Adipocyte (in vitro differentiated cells): ENCODE results near the gene AUTS2.

Experiments used
- DNase-seq: peaks from one replicate; pipeline ENCODE4 v3.0.0-alpha.2; 2015; ENCODE audit warnings: low read depth
- H3K27me3 ChIP-seq: replicated peaks from 2 replicates; pipeline ENCODE4 v1.7.0; 2013; ENCODE audit warnings: mild to moderate bottlenecking, low read length, moderate library complexity; ENCODE audit not compliant: control insufficient read depth, insufficient read depth
- H3K36me3 ChIP-seq: 2 replicates; pipeline ENCODE4 v1.7.0; 2013; ENCODE audit warnings: low read length, mild to moderate bottlenecking, moderate library complexity; ENCODE audit not compliant: control insufficient read depth, insufficient read depth, severe bottlenecking
- H3K4me1 ChIP-seq: 2 replicates; pipeline ENCODE4 v1.7.0; 2013; ENCODE audit warnings: mild to moderate bottlenecking, low read length, moderate library complexity; ENCODE audit not compliant: control insufficient read depth, insufficient read depth
- H3K4me3 ChIP-seq: 2 replicates; pipeline ENCODE4 v1.7.0; 2013; ENCODE audit warnings: mild to moderate bottlenecking, low read length, moderate library complexity
- H3K9ac ChIP-seq: 2 replicates; pipeline ENCODE4 v1.7.0; 2013; ENCODE audit warnings: mild to moderate bottlenecking, low read length, moderate library complexity
- H3K9me3 ChIP-seq: 2 replicates; pipeline ENCODE4 v1.7.0; 2013; ENCODE audit warnings: mild to moderate bottlenecking, low read length, moderate library complexity; ENCODE audit not compliant: control insufficient read depth

Gene AUTS2

DNA sequence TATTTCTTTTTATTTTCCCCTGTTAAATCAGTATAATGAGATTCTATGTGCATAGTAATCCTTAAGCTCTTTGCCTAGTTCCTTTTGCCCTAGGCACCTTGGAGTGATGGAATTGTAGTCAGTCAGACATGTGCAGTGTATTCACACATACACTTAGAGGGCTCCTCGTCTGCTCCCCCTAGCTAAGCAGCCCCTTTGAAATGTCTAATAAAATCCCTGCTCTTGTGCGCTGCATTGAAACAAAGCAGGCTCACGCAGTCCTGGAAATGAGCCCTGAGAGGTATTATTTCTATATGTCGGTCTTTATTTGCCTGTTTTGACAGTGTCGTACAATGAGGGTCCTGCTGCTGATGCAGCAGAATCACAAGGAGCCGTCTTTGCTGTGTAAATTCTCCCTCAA is 258.7 kb downstream of the AUTS2 start:
- H3K4me3 ChIP-seq: no peak overlapping the region
- DNase-seq: no peak
- no peaks in the 10 kb centered on the region for H3K36me3 ChIP-seq
- no peaks in the 10 kb centered on the region for H3K27me3 ChIP-seq
- no peaks in the 10 kb centered on the region for H3K9me3 ChIP-seq
- H3K9ac ChIP-seq: no peak overlapping the region
- no peaks in the 10 kb centered on the region for H3K4me1 ChIP-seq

DNA sequence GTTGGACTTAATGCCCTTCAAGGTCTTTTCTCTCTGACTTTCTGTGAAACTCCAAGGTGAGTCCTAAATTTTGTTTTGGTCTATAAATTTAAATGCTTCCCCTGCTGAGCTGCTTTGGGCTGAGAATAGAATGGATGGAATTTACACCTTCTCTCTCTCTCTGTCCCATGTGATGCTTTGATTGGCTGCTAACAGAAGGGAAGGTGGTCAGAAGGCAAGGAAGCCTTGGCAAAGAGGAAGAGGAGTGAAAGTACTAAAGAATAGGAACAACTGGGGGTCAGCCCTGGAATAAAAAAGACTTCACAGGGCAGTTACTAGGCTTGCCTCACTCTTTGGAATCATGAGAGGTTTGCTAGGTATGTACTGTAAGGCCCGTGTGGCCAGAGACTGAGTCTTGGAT is 260.2 kb downstream of the AUTS2 start:
- no peak overlapping the region for H3K4me3 ChIP-seq
- H3K9ac ChIP-seq: no peak overlapping the region
- no peaks in the 10 kb centered on the region for H3K4me1 ChIP-seq
- DNase-seq: no peak
- H3K9me3 ChIP-seq: no peaks in the 10 kb centered on the region
- H3K36me3 ChIP-seq: no peaks in the 10 kb centered on the region
- no peaks in the 10 kb centered on the region for H3K27me3 ChIP-seq

DNA sequence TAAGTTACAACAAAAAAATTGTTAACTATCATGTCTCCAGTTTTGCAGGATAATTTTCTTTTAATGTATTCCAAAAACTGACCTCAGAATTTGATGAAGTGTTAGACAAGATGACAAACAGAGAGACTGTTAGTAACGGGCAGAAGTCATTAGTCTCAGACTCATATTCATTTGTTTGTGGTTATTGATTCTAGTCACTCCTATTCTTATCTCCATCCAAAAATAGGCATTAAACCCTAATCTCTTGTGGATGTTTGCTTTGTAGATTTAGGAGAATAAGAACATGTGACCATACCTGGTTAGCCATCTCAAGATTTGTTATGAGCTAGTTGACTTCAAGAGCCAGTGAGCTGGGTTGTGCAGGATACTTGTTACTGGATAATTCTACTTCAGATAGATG is 261.1 kb downstream of the AUTS2 start:
- no peak for DNase-seq
- no peaks in the 10 kb centered on the region for H3K9me3 ChIP-seq
- no peaks in the 10 kb centered on the region for H3K36me3 ChIP-seq
- H3K9ac ChIP-seq: no peak overlapping the region
- no peak overlapping the region for H3K4me3 ChIP-seq
- no peaks in the 10 kb centered on the region for H3K27me3 ChIP-seq
- no peaks in the 10 kb centered on the region for H3K4me1 ChIP-seq

DNA sequence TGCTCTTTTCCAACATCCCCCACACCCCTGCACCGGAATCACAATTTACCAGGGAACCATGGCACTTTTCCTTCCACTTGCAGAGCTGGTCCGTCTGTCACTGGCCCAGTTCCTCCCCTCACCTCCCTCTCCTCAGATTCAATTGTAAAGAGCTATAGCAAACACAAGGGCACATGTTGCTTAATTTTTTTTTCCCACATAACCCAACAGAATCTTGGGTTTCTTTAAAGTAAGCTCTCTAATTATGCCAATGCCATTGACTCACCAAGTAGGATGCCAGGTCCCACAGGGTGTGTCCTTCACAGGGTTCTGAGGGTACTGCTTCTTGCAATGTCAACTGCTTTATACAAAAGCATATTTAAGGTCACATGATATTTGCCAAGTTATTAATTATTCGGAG is 262.2 kb downstream of the AUTS2 start:
- no peak for DNase-seq
- Histone ChIP-seq H3K27me3 (no peaks in the 10 kb centered on the region), H3K4me1 (no peaks in the 10 kb centered on the region), H3K9me3 (no peaks in the 10 kb centered on the region), H3K4me3 (no peak overlapping the region), H3K36me3 (no peaks in the 10 kb centered on the region), H3K9ac (no peak overlapping the region)

DNA sequence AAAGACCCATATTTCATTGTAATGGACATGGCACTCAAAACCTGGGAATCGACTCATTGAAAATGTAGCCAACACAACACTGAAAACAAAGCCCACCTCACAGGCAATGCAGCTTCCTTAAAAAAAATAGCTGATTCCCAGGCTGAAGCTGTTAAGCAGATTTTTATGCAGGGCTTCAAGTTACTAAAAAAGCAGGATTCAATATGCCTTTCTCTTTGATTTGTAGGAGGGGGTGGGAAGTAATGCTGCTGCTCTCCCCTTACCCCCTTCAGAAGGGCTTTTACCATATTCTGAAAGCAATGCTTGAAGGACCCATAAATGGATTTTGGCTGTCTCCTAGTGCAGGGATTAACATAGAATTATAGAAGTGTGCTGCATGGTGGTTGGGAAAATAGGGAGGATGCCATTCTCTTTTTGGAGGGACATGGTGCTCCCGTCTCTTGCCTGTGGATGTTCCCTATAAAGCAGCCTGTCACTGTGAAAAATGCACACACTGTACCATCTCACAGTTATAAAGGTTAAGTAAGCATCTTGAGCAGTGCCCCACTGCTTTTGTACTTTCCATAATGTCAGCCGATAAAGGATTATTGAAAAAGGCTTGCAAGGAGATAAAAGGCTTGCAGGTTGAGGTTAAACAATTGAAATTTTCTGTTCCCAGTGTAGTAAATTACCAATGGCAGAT is 262.8 kb downstream of the AUTS2 start:
- Histone ChIP-seq H3K27me3 (no peaks in the 10 kb centered on the region), H3K36me3 (no peaks in the 10 kb centered on the region), H3K4me1 (no peaks in the 10 kb centered on the region), H3K9me3 (no peaks in the 10 kb centered on the region), H3K9ac (no peak overlapping the region), H3K4me3 (no peak overlapping the region)
- DNase-seq: no peak

DNA sequence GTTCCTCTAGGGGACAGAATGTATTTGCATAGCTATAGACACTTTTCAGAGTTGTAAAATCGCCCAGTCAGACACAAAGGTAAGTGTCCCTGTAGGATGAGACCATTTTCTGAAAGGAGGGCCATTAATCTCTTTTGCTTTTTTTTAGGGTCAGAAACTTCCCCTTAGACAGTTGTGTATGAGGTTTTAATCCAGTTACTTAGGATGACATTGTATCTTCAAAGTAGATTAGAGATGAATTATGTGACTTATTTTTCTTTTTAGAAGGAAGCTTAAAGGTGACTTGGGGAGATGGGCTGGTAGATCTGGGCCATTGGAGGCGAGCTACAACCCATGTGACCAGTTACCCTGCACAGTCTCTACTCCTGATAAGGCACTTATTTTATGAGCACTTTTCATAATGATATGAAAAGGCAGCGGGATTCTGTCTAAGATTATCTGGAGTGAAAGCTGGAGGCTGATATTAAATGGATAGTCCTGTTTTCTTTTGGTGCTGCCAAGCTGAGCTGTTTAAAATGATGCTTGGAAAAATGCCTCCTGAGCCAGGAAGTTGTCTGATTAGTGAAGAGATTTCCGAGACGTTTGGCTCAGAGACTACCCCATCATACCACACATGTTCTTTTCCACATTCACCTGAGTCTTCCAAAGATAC is 264.3 kb downstream of the AUTS2 start:
- DNase-seq: no peak
- H3K9ac ChIP-seq: no peak overlapping the region
- no peaks in the 10 kb centered on the region for H3K36me3 ChIP-seq
- no peaks in the 10 kb centered on the region for H3K4me1 ChIP-seq
- H3K27me3 ChIP-seq: no peaks in the 10 kb centered on the region
- no peak overlapping the region for H3K4me3 ChIP-seq
- H3K9me3 ChIP-seq: no peaks in the 10 kb centered on the region

DNA sequence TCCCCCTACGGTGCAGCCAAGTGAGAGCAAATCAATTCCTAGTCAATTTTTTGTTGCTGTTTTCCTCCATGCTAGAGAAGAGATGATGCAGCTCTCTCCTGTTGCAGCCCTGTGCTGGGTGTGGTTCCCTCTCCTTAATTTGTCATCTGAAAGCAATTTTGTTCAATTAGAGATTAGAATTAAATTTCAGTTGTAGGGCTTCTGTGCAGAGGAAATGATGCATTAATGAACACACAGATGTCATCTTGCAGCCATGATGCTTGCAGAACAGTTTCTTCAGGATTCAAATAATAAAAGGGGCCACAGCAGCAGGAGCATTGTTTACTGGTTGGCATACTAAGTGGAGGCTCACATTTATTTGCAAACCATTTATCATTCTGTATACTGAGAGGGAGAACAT is 266.0 kb downstream of the AUTS2 start:
- H3K4me1 ChIP-seq: no peaks in the 10 kb centered on the region
- H3K36me3 ChIP-seq: no peaks in the 10 kb centered on the region
- H3K27me3 ChIP-seq: no peaks in the 10 kb centered on the region
- DNase-seq: peak; percentile 30
- no peak overlapping the region for H3K9ac ChIP-seq
- no peak overlapping the region for H3K4me3 ChIP-seq
- no peaks in the 10 kb centered on the region for H3K9me3 ChIP-seq

DNA sequence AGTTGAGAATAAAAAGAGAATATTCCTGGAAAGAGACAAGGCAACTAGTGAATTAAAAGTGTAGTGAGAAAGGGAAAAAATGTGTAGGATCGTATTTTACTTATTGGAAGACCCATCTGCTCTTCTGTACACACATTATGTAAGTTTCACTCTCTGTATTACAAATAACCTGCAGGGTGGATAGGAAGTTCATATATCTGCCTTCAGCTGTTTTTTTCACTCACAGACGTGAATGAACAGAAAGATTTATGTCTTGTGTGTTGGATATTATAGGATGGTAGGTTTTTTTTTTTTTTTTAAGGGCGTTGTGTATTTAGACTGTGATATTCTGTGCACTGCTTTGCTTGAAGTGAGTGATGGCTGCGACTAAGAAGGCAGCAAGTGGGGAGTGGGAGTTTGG is 266.5 kb downstream of the AUTS2 start:
- Histone ChIP-seq H3K27me3 (no peaks in the 10 kb centered on the region), H3K36me3 (no peaks in the 10 kb centered on the region), H3K9ac (no peak overlapping the region), H3K9me3 (no peaks in the 10 kb centered on the region), H3K4me3 (no peak overlapping the region), H3K4me1 (no peaks in the 10 kb centered on the region)
- DNase-seq: no peak

DNA sequence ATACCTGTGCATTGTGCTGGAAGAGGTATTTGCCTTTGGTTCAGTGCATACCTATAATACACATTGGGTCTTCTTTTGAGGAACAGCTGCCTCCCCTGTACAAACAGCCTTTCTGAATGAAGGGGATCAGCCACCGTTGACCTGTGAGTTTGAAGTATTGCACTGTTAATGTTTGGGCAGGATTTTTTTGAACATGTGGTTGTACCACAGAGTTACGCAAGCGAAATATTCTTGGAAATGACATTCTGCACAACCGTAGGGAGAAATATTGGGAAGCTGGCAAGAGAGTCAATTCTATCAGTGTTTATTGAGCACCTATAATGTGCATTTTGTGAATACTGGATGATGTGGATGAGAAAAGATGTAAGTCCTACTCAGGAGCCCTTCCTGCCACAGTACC is 270.6 kb downstream of the AUTS2 start:
- H3K36me3 ChIP-seq: no peaks in the 10 kb centered on the region
- no peak for DNase-seq
- H3K4me3 ChIP-seq: no peak overlapping the region
- H3K9me3 ChIP-seq: no peaks in the 10 kb centered on the region
- H3K4me1 ChIP-seq: peaks cover 25% of the 10 kb centered on the region
- H3K9ac ChIP-seq: no peak overlapping the region
- no peaks in the 10 kb centered on the region for H3K27me3 ChIP-seq

DNA sequence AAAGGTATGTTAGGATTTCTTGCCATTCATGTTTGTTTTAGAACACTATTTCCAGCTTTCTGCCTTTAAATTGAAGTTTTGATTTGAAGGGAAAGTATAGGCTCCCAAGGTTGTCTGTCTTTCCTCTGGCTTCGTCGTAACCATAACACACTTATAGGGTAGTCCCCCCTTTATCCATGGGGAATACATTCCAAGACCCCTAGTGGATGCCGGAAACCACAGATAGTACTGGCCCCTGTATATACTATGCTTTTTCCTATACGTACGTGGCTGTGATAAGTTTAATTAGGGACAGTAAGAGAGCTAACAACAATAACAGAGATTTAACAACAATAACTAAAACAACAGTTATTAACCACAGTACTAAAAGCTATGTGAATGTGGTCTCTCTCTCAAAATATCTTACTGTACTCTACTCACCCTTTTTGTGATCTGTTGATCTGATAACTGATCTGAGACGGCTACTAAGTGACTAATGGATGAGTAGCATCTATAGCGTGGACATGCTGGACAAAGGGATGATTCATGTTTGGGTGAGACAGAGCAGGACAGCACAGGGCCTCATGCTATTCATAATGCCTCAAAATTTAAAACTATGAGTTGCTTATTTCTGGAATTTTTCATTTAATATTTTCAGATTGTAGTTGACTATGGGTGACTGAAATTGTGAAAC is 273.1 kb downstream of the AUTS2 start:
- H3K4me1 ChIP-seq: peaks cover 25% of the 10 kb centered on the region
- no peaks in the 10 kb centered on the region for H3K36me3 ChIP-seq
- H3K9me3 ChIP-seq: no peaks in the 10 kb centered on the region
- DNase-seq: peak; percentile 77
- H3K4me3 ChIP-seq: no peak overlapping the region
- no peaks in the 10 kb centered on the region for H3K27me3 ChIP-seq
- no peak overlapping the region for H3K9ac ChIP-seq

DNA sequence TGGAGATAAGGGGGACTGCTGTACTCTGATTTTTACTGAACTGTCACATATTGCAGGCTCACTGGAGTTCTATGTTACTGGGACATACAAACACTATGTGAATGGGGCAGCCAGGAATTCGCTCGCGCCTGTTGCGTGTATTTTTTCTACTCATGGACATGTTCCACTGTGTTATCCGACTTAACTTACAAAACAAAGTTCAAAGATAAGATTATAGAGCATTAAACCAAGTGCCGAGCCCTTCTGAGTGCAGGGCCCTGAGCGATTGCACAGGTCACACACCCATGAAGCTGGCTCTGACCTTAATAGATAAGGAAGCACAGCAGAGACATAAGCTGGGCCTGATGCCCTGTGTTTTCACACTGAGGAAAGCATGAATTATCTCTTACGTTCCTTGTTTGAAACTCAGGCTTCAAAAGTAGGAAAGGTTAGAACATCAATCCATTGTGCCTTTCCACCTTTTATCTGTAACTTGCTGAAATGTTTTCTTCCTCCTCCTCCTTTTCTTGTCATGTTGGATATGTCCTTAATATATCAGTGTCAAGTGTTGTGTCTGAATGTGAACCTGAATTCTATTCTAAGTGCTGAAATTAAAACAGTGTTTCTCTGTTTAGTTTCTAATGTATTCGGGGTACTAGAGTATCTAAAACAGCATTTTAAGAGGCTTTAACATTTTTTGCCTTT is 273.8 kb downstream of the AUTS2 start:
- Histone ChIP-seq H3K9me3 (no peaks in the 10 kb centered on the region), H3K4me1 (peaks cover 25% of the 10 kb centered on the region), H3K4me3 (no peak overlapping the region), H3K36me3 (no peaks in the 10 kb centered on the region), H3K9ac (peak overlapping the region; percentile 8), H3K27me3 (no peaks in the 10 kb centered on the region)
- DNase-seq: no peak
